AG10803 (cell line): ENCODE results near the gene CNNM3.

Experiments used
- DNase-seq: peaks from one replicate; pipeline ENCODE4 v3.0.0; 2010; ENCODE audit warnings: low read depth
- H3K4me3 ChIP-seq: 2 replicates; pipeline ENCODE4 v1.5.1; 2011; ENCODE audit warnings: mild to moderate bottlenecking, low read length, control low read depth
- TF ChIP-seq, protein P1 (sequence below): conservative IDR thresholded peaks from 2 replicates; pipeline ENCODE4 v1.5.1; 2011; ENCODE audit warnings: mild to moderate bottlenecking, low read length, control low read depth, inconsistent platforms

CNNM3 gene

GRCh38 chr2:96819876-96820511, 3.9 kb downstream of the CNNM3 start:
- no peak for DNase-seq
- TF ChIP-seq, protein P1, sequence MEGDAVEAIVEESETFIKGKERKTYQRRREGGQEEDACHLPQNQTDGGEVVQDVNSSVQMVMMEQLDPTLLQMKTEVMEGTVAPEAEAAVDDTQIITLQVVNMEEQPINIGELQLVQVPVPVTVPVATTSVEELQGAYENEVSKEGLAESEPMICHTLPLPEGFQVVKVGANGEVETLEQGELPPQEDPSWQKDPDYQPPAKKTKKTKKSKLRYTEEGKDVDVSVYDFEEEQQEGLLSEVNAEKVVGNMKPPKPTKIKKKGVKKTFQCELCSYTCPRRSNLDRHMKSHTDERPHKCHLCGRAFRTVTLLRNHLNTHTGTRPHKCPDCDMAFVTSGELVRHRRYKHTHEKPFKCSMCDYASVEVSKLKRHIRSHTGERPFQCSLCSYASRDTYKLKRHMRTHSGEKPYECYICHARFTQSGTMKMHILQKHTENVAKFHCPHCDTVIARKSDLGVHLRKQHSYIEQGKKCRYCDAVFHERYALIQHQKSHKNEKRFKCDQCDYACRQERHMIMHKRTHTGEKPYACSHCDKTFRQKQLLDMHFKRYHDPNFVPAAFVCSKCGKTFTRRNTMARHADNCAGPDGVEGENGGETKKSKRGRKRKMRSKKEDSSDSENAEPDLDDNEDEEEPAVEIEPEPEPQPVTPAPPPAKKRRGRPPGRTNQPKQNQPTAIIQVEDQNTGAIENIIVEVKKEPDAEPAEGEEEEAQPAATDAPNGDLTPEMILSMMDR = no peak
- H3K4me3 ChIP-seq = no peak overlapping the region

DNA sequence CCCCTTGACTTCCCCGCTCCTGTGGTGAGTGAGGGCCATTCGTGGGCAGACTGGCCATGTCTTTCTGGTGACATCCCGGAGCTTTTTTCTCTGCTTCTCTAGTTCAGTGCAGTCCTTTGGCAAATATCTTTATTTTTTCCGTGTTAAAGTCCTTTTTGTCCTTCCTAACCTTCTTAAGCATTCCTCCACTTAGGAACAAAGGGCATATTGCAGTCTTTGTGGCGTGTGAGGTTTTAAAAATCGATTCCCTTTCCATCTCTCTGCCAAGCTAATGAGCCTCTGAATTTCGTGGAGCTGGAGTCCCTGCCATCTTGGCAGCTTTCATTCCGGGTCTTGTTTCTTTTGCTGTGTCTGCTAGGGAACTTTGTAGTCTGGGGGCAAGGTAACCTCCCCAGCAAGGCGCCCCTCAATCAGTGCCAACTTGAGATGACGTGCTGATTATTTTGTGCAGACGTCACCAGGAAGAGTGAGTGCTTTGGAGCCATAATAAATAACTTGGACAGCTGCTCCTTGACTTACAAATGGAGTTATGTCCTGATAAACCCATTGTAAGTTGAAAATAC, 5.1 kb downstream of the CNNM3 start:
- no peak for DNase-seq
- TF ChIP-seq, protein P1 = no peak
- no peak overlapping the region for H3K4me3 ChIP-seq

GRCh38 chr2:96822786-96823185, 6.7 kb downstream of the CNNM3 start:
- TF ChIP-seq, protein P1 = no peak
- DNase-seq = no peak

GRCh38 chr2:96823198-96823597, 7.1 kb downstream of the CNNM3 start:
- DNase-seq = peak; percentile 52
- TF ChIP-seq, protein P1 = no peak
- no peak overlapping the region for H3K4me3 ChIP-seq

More at GRCh38 chr2:96822786-96823185, 6.7 kb downstream of the CNNM3 start:
- H3K4me3 ChIP-seq = no peak overlapping the region

- TF ChIP-seq, protein P1 = no peak
- H3K4me3 ChIP-seq = no peak overlapping the region
- DNase-seq = peak; percentile 60
Measured at GRCh38 chr2:96824079-96824870, 8.2 kb downstream of the CNNM3 start.

DNA sequence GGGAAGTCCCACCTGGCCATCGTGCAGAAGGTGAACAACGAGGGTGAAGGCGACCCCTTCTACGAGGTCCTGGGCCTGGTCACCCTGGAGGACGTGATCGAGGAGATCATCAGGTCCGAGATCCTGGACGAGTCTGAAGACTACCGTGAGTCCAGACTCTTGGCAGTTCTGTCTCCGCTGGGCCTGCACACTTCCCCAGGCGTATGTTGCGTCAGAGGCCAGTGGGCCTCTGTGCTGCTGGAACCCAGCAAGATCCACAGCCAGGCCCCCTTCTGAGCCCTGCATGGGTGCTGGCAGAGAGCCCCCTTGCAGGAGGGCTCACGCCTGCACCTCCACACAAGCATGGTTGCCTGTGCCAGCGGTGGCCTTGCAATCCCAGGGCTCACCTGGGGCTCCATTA, 9.0 kb downstream of the CNNM3 start:
- no peak for DNase-seq
- H3K4me3 ChIP-seq = no peak overlapping the region
- TF ChIP-seq, protein P1 = no peak
